GM10266 (cell line): Measurements from ENCODE around the gene EPHA7.

Source experiments
- DNase-seq: peaks from one replicate; pipeline ENCODE4 v3.0.0; 2012; ENCODE audit errors: extremely low spot score
- CTCF ChIP-seq: IDR thresholded peaks from 2 replicates; pipeline ENCODE4 v1.5.1; 2012; ENCODE audit warnings: mild to moderate bottlenecking, low read depth; ENCODE audit not compliant: control insufficient read depth, insufficient read depth; ENCODE audit errors: missing control alignments

The EPHA7 gene

GRCh38 chr6:93294879-93295278 is 124.5 kb downstream of the EPHA7 start:
- DNase-seq = no peak
- TF ChIP-seq CTCF = no peak

- no peak for TF ChIP-seq CTCF
- DNase-seq = no peak
Observed at GRCh38 chr6:93293872-93294271, 125.5 kb downstream of the EPHA7 start.

- no peak for TF ChIP-seq CTCF
- no peak for DNase-seq
Observed at GRCh38 chr6:93293460-93293859, 125.9 kb downstream of the EPHA7 start.

GRCh38 chr6:93282521-93283031 is 136.8 kb downstream of the EPHA7 start:
- DNase-seq = no peak
- no peak for TF ChIP-seq CTCF

- no peak for TF ChIP-seq CTCF
- DNase-seq = no peak
Observed at GRCh38 chr6:93278241-93278640, 141.1 kb downstream of the EPHA7 start.

GRCh38 chr6:93272896-93273295 is 146.5 kb downstream of the EPHA7 start:
- no peak for TF ChIP-seq CTCF
- no peak for DNase-seq

GRCh38 chr6:93272211-93272610 is 147.1 kb downstream of the EPHA7 start:
- DNase-seq = no peak
- no peak for TF ChIP-seq CTCF
